Activated CD8-positive, alpha-beta memory T cell treated with anti-CD3 and anti-CD28 coated beads for 36 hours (primary cell): ENCODE results near the gene UQCRC1. TPM values are rescaled to one million over a fixed set of nuclear protein-coding genes. Genes with fewer than 3 reads are reported as not detected.

Experiments used
- CTCF ChIA-PET: fragments of 350-600 bp; sonication (Branson Sonifier 250); formaldehyde crosslinking; loops from one replicate; lab custom pipeline; 2021; ENCODE audit warnings: antibody characterized with exemption; lab: Charles Lee
- POLR2A ChIA-PET: fragments of 350-600 bp; sonication (Branson Sonifier 250); formaldehyde crosslinking; loops from one replicate; lab custom pipeline; 2021; ENCODE audit warnings: antibody characterized with exemption; lab: Charles Lee
- total RNA-seq, 2 experiments: library from RNA; stranded (reverse); gene quantifications; one replicate each; pipeline ENCODE4 v1.2.3, GENCODE V29; 2021

The UQCRC1 gene
- total RNA-seq, 2 experiments from 2014 or later, result 230 to 237 TPM

DNA sequence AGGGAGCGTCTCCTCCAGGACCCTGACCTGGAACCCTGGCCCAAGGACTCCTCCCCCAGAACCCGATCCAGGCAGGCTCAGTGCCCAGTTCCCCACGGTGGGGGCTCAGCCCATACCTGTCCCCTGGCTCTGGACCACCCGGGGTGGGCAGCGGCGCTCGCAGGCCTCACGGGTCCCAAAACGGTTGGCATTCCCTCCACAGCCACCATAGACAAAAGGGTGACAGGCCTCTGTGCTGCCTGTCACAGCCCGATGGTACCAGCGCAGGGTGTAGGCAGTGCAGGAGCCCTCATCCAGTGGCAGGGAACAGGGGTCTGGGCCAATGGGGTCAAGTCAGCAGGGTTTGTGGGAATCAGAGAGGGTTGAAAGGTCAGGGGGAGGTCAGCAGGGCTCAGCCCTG is 44.8 kb downstream of the UQCRC1 start:
- ChIA-PET POLR2A (no interaction called here), CTCF (interaction anchor here (0.6 to 1.3 kb wide), 3 partner anchors 89 to 163 kb away, joined by 3 to 5 read pairs (median 3); no protein-coding TSS in a partner anchor)

DNA sequence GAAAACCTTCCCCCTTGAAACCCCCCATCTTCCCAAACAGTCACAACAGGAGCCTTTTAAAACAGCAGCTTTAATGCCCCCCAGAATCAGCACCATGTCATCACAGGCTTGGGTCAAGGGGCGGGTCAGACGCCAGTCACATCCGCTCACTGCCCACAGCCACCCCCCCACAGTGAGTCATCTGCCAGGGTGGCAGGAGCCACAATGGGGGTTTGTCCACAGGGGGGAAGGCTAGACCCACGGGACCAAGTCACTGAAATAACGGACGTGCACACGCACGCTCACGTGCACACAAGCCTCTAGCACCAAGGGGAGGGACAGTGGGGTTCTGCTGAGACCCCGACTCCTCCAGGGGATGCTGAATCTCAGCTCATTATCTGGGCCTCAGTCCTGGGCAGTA is 45.4 kb downstream of the UQCRC1 start:
- ChIA-PET CTCF (interaction anchor here (0.6 to 1.3 kb wide), 4 partner anchors 16 to 163 kb away, joined by 3 to 5 read pairs (median 3); no protein-coding TSS in a partner anchor), POLR2A (no interaction called here)

DNA sequence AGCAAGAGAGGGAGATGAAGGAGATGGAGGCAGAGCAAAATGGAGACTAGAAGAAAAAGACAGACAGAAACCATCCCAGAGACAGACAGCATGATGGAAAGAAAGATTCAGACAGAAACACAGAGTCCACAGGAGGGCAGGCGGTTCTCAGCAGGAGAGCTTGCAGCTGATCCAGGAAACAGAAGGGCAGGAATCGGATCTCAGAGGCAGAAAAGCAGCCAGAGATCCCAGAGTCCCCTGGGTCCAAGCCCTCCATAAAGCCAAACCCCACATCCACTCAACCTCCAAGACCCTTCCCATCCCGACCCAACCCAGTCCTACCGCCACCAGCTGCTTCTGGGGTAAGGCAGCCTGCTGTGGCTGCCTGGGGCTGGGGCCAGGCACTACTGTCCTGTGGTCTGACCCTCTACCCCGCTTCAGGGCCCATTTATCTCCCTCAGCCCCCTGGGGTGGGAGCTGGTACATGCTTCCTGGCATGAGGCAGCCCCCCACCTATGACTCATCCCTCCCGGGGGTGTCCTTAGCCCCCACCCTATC is 46.0 kb downstream of the UQCRC1 start, which contains the start of gene UCN2:
UCN2 (minus strand) TSS at position 400 of the 537 bp plus-strand sequence. CDS start 657 bp downstream, outside the sequence.
- POLR2A ChIA-PET, result interaction anchor here (0.8 kb wide), 1 partner anchor 117 kb away, joined by 3 read pairs; the partner anchor contains the start of gene ATRIP
- CTCF ChIA-PET, result interaction anchor here (0.9 to 1.3 kb wide), 4 partner anchors 16 to 162 kb away, joined by 3 to 5 read pairs (median 3); no protein-coding TSS in a partner anchor

DNA sequence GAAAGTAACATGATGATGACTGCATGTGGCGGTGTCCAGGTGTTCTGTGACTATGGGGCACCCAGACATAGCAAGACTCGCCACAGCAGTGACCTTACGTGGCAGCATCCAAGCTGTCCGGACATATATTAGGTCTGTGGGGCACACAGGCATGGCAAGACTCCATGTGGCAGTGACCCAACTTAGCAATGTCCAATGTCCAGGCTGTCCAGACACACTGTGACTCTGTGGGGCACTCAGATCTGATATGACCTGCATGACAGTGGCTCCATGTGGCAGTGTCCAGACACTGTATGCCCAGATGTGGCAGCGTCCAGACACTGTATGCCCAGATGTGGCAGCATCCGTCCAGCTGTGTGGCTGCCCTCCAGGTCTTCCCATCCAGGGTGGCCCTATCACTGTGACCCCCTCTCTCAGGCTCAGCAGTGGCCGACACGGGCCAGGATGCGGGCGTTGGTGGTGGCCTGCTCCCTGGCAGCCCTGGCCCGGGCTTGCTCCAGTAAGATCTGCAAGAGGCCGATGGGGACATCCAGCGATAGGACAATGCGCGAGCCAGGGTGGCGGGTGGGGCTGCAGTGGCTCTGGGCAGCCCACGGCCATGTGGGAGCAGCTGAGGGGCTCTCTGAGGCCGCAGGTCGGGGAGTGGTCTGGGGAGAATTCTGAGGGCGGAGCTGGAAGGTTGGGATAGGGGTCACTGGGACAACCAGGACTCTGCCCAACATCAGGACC is 46.9 kb downstream of the UQCRC1 start:
- ChIA-PET CTCF (interaction anchor here (0.6 to 0.9 kb wide), 2 partner anchors 126 to 222 kb away, joined by 3 to 4 read pairs; no protein-coding TSS in a partner anchor), POLR2A (interaction anchor here (0.8 kb wide), 1 partner anchor 116 kb away, joined by 3 read pairs; the partner anchor contains the start of gene ATRIP)

DNA sequence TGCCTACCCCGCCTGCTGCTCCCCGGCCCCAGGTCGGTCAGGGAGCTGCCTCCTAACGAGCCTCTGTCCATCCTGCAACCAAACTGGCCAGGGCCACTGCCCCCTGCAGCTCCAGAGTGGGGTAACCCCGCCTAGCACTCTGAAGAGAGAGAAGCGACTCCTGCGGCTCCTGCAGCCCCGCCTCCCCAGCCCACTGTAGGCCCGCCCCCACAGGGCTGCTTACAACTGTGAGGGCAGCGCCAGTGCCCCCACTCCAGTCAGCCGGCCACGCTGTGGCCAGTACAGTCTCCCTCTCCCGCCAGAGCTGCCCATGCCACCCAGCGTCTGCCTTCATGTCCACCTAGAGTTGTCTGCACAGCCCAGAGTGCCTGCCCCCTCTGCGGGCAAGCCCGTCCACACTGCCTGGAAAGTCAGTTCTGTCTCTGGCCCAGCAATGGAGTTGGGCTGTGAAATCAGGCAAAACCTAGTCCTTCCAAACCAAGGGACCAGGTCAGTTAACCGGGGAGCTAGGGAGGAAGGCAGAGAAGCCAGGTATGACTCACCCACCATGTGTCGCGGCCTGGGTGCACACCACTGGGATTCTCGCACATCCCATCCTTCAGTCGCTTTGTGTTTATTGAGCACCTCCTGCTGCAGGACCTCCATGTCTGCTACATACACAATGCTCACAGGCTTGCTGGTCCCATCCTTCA is 48.3 kb downstream of the UQCRC1 start:
- ChIA-PET CTCF (interaction anchor here (1.4 to 1.6 kb wide), 3 partner anchors 74 to 125 kb away, joined by 3 to 5 read pairs (median 3); partner anchors contain the start of gene SLC26A6), POLR2A (no interaction called here)

DNA sequence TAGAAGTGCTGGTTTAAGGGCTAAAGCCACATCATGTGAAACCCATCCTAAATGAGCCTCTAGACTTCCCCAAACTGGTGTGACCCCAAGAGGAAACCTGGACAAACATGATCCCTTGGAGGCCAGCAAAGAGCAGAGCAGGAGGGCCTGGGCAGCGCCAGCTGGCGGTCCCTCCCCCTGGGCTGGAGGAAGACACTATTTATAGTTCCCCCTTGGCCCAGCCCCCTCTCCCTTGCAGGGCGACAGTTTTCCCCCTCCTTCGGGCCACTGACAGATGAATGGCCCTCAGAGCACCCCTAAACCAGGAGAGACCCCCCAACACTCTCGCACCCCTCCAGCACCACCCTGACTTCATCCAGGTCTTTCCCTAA is 48.8 kb downstream of the UQCRC1 start:
- ChIA-PET POLR2A (no interaction called here), CTCF (interaction anchor here (0.8 to 1.6 kb wide), 4 partner anchors 75 to 125 kb away, joined by 3 to 5 read pairs (median 4); partner anchors contain the start of gene SLC26A6)

DNA sequence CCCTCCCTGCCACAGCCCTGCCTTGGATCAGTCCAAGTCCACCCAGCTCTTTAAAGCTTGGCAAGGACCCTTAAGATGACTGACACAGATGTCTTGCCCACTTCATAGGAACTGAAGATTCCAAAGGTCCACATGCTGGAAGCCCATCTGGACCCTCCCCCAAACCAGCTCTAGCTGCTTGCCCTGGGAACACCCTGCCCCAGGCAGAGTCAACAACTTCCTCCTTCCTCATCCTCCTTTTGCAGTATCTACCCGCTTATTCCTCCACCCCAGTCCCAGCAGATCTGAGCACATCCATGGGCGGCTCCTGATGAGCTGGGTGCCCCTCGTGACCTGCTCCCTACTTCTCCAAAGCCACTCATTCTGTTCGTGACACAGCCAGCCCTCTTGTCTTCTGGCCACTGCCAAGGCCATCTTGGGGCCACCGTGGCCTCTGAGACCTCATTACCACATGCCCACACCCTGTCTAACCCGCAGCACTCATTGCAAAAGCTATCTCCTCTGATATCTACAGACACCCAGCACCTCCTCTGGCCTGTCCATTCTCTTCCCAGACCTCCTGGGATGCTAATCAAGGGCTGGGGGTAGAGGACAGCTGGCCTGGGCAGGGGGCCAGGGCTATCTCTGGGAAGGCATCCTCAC is 50.8 kb downstream of the UQCRC1 start:
- POLR2A ChIA-PET, result interaction anchor here (2.3 kb wide), 1 partner anchor 92 kb away, joined by 9 read pairs; a partner anchor contains a TSS

DNA sequence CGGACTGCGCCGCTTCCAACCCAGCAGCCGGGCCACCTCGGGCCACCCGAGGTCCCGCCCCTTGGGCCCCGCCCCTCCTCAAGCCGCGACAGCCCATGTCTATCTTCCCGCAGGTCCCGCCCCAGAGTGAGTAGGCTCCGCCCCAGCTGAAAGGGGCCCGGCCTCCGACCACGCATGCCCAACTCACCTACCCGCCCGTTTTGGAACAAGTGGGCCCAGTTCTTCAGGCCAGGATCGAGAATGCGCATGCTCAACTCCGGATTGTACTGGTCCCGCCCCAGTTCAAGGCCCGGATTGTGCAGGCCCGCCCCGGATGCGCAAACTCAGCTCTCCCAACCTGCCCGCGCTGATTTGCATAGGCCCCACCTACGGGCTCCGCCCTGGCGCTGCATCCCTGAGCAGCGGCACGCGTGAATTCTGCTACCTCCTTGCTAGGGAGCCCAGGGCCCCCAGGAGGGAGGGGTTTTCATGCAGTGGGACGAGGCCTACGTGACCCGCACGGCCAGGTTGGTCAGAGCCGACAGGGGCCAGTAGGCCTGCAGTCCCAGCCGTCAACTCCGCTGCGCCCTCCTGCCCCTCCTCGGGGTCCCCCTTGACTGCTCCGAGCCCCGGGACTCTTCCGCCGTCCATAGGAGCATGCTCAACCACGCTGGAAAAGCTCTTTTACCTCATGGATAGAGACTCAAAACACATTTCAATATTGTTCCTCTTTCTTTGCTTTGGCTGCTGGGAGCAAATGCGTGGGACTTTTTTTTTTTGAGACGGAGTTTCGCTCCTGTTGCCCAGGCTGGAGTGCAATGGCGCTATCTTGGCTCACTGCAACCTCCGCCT is 52.4 kb downstream of the UQCRC1 start, which contains the start of gene PFKFB4:
PFKFB4 (minus strand) TSS at position 8 of the 831 bp plus-strand sequence. CDS start 26 bp downstream, outside the sequence.
- ChIA-PET CTCF (interaction anchor here (0.7 to 3.5 kb wide), 12 partner anchors 8 to 327 kb away, joined by 3 to 20 read pairs (median 5); partner anchors contain the start of genes SLC26A6 and UQCRC1), POLR2A (interaction anchor here (0.7 to 2.3 kb wide), 5 partner anchors 84 to 316 kb away, joined by 3 to 9 read pairs (median 3); partner anchors contain the start of genes CCDC51, TMA7 and ZNF589)

More for the DNA sequence above, 50.8 kb downstream of the UQCRC1 start:
- CTCF ChIA-PET, result interaction anchor here (0.7 to 3.5 kb wide), 17 partner anchors 13 to 439 kb away, joined by 3 to 20 read pairs (median 4); partner anchors contain the start of genes CCDC51, NCKIPSD, SLC26A6 and TMA7

DNA sequence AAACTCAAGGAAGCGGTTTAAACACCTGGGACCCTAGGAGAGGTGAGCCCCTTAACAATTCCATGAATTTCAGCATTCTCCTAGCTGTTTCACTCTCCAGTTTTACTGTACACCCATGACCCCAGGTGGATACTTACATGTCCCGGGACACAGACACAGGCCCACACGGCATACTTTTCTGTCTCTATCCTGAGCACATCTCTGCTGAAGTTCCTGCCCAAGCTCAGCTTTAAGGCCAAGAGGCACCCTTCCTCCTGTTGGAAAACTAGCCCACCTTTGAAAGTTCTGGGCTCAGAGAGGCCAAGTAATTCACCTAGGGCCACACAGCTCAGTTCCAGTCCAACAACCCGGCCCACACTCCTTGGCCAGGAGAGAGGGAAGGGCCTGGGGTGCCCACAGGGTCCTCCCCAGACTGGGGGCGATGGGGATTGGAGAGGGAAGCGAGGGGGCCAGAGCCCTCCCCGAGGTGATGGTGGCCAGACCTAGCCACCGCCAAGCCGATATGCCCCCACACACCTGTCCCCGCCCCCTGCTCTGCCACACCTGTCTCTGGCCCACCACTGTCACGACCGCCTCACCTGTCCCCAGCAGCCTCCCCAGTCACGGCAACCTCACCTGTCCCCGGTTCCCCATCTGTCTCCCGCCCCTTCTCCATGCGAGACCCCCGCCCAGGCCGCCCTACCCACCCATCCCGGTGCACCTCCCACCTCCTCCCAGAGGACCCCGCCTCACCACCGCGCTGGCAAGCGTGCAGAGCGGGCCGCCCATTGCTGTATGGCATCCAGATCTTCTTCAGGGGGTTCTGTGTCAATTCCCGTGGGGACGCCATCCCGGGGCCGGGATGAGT is 53.3 kb downstream of the UQCRC1 start:
- CTCF ChIA-PET, result interaction anchor here (0.6 to 3.5 kb wide), 7 partner anchors 7 to 155 kb away, joined by 3 to 20 read pairs (median 9); partner anchors contain the start of gene SLC26A6
- POLR2A ChIA-PET, result interaction anchor here (0.6 to 2.3 kb wide), 5 partner anchors 84 to 256 kb away, joined by 3 to 9 read pairs (median 3); partner anchors contain the start of genes CCDC51 and TMA7

DNA sequence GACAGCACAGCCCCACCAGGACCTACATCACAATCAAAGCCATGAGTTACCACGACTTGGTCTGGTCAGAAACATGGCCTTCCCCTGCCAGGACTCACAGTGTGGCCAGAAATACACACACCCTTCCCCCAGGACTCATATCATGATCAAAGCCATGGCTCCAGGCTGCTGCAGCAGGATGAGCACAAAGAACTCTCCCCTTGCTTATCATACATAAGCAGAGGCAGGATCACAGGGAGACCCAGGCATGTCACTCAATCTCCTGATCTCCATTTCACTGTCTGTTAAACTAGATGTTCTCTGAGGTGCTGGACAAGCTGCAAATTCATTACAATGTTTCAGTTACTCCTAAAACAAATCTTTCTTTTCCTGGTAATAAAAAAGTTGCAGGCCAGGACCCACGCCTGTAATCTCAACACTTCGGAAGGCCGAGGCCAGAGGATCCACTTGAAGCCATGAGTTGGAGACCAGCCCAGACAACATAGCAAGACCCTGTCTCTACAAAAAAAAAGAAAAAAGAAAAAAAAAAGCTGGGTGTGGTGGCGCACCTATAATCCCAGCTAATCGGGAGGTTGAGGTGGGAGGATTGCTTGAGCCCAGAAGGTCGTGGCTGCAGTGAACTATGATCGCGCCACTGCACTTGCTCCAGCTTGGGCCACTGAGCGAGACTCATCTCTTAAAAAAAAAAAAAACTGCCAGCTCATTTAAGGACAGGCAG is 54.1 kb downstream of the UQCRC1 start:
- POLR2A ChIA-PET, result interaction anchor here (0.6 kb wide), 1 partner anchor 89 kb away, joined by 3 read pairs; no protein-coding TSS in a partner anchor

DNA sequence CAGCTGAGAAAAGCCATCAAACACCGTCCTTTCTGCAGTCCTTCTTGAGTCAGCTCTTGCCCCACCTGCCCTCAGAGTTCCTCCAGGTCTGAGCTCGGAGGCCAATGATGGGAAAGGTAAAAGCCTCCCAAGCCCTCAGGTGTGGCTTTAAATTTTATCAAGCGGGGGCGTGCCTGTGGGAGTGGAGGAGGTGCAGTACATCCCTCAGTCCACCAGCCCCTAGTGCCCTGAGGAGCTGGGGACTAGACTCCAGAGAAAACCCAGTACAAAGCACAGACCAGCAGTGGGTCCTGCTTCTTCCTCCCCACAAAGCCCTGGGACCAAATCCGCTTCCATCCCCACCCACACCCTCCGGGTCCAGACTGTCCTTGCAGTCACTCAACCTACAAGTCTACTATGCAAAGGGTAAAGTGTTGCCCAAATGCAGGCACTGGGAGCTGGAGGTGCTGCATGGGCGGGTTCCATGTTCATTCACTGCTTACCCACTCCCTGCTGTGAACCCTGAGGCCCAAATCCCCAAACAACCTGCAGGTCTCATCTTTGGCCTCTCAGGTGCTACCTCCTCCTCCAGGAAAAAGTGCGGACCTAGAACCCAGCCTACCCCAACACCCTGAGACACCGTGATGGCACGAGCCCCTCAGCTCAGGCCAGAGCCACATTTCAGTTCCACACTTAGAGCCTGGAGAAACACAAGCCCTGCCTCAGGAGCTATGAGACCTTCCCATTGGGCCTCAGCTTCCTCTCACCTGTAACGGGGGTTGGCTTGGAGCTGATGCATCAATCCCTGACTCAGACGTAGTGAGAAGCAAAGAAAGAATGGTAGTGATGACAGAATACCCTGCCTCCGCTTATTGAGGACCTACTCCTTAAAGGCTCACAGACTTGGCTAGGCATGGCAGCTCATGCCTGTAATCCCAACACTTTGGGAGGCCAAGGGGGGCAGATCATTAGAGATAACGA is 55.3 kb downstream of the UQCRC1 start:
- POLR2A ChIA-PET, result no interaction called here
- CTCF ChIA-PET, result interaction anchor here (0.7 to 2.4 kb wide), 2 partner anchors 153 to 360 kb away, joined by 5 to 9 read pairs; no protein-coding TSS in a partner anchor

More for the DNA sequence above, 54.1 kb downstream of the UQCRC1 start:
- CTCF ChIA-PET, result interaction anchor here (0.6 to 2.4 kb wide), 2 partner anchors 113 to 154 kb away, joined by 5 to 9 read pairs; no protein-coding TSS in a partner anchor

DNA sequence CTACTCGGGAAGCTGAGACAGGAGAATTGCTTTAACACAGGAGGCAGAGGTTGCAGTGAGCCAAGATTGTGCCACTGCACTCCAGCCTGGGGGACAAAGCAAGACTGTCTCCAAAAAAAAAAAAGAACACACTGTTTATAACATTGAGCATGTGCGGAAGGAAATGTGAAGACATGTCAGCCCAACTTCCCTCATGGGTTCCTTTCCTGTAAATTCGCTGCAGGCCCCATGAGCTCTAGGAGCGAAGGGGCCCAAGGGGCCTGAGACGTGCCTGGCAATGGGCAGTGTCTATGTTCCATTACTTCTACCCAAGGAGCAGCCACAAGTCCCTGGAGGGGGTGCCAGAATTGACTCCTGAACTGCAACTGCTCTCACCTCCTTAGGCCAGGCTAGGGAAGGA is 56.1 kb downstream of the UQCRC1 start:
- ChIA-PET CTCF (interaction anchor here (2.0 to 2.4 kb wide), 2 partner anchors 117 to 152 kb away, joined by 8 to 9 read pairs; no protein-coding TSS in a partner anchor), POLR2A (interaction anchor here (0.7 kb wide), 1 partner anchor 90 kb away, joined by 6 read pairs; no protein-coding TSS in a partner anchor)

DNA sequence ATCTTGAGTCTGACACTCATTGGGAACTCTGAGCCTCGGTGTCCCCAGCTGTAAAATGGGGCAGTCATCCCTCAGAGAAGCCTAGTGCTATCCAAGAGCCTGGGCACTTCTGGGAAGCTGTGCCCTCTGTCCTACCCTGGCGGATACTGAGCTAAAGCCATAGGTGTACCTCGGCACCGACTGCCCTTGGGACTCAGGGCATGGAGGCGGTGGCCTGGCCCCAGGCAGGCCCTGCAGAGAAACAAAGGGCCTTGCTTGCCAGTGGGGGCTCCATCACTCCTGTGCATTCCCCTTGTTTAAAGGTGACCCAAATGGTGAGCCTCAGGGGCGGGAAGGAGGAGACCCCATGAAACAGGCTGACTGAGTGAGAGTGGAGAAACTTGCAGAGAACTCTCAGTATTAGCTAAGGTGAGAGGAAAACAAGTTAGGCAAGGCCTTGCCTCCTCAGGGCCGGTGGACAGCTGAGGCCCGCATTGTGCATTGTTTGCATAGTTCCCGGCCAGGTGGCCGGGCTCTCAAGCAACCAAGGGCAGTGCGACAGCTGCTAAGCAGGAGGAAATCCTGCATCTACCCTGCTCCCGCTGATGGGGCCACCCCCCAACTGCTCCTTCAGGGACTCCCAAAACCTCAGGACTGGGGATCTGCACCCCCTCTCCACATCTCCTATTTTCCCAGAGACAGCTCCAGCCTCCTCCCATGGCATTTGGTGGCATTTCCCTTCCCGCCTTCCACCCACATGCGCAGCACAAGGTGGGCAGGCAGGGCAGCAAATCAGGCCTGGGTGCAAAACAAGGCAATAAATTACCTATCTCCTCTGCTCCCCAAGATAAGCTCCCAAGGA is 57.1 kb downstream of the UQCRC1 start:
- POLR2A ChIA-PET, result interaction anchor here (0.7 kb wide), 1 partner anchor 89 kb away, joined by 6 read pairs; no protein-coding TSS in a partner anchor
- CTCF ChIA-PET, result interaction anchor here (0.6 to 2.0 kb wide), 3 partner anchors 12 to 1237 kb away, joined by 3 to 8 read pairs (median 4); no protein-coding TSS in a partner anchor
